Putamen (tissue), 1 donor: ENCODE data around the gene PTPRT.

ENCODE experiments used
- DNase-seq: peaks from one replicate; pipeline ENCODE4 v3.0.0-alpha.2; 2016; ENCODE audit warnings: low spot score

Gene PTPRT

DNA sequence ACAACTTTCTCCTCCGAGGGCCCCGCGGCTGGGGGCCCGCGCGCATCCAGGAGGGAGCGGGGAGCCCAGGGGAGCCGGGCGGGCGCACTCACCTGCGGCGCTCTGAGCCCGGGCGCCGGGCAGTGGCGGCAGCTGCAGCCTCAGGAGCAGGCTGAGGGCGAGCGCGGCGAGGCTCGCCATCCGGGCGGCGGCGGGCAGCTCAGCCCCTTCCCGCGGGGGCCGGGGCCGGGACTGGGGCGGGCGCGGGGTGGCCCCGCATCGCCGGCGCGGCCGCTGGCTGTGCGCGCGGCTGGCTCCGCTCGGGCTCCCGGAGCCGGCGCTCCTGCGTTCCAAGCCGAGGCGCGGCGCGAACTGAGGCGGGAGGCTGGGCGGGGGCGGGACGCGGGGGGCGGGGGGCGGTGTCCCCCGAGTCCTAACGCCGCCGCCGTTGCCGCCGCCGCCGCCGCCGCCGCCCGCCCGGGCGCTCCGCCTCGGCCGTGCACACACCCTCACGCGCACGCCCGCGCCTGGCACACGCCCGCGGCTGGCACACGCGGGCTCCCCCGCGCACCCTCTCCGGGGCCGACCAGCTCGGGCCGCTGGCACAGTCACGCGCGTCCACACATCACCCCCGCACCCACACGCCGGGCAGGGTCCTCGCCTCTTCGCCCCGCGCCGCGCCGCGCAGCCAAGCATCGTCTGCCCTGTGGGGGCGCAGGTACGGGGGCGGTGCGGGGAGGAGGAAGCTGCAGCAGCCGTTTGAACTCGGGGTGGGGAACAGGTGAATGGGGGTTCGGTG is at the start of gene PTPRT:
PTPRT (minus strand) TSS at position 353 of the 778 bp plus-strand sequence; CDS start at position 180, 173 bp downstream.
- DNase-seq, result no peak

GRCh38 chr20:43238833-43239232 is 49.1 kb upstream of the PTPRT start:
- no peak for DNase-seq

GRCh38 chr20:43238266-43238665 is 48.6 kb upstream of the PTPRT start:
- no peak for DNase-seq

DNA sequence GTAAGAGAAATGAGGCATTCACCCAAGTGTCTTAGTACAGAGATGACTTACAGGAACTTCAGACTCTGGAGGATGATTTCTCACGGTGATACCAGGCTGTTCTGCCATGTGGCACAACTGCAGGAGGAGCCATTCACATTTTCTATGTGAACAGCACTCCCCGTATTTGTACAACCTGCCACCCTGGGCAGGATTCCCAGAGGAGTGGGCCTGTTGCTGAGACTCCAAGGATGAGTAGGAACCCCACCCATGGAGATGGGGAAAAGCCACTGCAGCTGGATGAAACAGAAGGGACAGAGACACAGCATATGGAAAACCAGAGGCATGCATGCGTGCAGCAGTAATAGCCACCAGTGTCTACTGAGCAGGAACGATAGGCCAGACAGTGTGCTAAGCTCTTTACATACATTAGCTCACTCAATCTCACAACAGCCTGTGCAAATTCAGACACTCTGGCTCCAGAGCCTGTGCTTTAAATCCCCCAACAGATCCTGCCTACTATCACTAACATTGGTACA is 48.0 kb upstream of the PTPRT start:
- no peak for DNase-seq

GRCh38 chr20:43235998-43236397 is 46.3 kb upstream of the PTPRT start:
- DNase-seq, result no peak

DNA sequence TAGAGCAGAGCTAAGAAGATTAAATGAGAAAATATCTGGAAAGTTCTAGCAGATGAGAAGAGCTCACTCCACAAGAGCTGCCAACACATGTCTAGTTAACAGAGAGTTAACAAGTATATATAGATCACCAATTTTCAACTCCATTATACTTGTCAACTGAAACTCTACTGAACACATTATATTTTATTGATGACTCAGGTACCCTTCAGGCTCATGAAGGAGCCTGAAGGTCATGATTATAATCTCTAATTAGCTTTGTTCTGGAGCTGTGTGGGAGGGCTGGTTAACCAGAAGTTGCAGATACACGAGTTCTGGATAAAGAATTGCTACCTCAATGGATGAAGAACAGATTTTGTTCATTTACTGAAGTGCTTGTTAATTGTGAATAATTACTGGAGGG is 42.1 kb upstream of the PTPRT start:
- DNase-seq, result no peak

DNA sequence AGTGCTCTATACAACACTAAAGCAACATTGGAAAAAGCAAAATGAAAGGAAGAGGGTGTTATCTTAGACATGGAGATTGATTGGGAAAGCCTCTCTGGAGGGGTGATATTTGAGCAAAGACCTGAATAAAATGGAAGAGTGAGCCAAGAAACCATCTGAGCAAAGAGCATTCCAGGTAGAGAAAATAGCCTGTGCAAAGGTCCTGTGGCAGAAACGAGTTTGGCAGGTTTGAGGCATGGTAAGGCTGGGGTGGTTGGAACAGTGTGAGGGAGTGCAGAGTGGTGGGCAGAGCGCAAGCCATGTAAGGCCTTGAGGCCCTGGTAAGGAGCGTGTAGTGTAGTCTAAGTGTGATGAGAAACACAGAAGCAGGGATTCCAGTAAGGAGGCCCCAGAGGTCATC is 40.0 kb upstream of the PTPRT start:
- DNase-seq, result no peak

GRCh38 chr20:43220612-43221011 is 30.9 kb upstream of the PTPRT start:
- DNase-seq, result no peak

GRCh38 chr20:43210901-43211300 is 21.2 kb upstream of the PTPRT start:
- DNase-seq, result no peak

- DNase-seq, result no peak
Measured at GRCh38 chr20:43209831-43210230, 20.1 kb upstream of the PTPRT start.

DNA sequence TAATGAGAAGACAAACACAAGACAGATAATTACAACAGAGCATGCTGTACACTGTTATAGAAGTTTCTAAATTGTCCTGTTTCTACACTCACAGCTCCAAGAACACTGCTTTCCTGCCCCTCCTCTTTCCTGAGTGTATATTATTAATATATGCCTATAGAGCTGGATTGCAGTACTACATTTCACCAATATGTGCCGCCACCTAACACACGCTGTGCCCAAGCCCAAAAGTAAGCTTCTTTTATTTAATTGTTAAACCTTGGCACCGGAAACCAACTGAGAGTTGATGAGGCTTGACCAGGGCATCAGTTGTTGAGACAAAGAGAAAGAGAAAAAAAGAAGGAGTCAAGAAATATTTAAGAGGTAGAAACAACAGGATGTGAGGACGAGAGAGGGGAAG is 16.0 kb upstream of the PTPRT start:
- DNase-seq, result no peak

GRCh38 chr20:43202100-43202499 is 12.4 kb upstream of the PTPRT start:
- DNase-seq, result no peak

GRCh38 chr20:43198607-43199006 is 8.9 kb upstream of the PTPRT start:
- DNase-seq, result no peak

DNA sequence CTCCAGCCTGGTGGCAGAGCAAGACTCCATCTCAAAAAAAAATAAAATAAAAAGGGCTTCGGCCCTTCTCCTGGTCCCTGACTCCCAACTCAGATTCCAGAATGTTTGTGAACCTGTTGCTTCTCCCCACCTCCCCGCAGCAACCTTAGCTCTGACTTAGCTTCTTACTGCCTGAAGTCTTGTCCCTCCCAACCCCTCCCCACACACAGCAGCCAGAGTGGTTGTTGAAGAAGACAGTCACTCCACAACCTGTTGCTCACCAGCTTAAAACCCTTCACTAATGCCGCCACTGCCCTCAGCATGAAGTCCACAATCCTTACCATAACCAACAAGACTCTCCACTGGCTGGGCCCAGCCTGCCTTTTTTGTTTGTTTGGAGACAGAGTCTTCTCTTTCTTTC is 6.5 kb upstream of the PTPRT start:
- DNase-seq, result no peak

DNA sequence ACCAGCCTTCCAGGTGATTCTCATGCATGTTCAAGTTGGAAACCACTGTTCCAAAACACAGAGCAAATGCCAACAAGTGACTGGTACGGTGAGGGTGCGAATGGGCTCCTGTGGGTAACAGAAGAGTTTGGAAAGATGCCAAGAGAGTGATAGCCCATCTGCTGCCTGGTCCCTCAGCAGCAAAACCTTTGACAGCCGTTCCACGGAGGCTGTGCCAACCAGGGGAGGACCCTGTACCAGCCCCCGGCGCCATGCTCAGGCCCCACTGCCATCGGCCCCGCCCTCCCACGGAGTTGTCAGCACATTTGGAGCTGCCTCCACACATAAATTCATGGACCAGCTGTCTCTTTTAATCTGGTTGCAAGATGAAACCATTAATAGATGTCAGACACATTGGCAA is 4.4 kb upstream of the PTPRT start:
- no peak for DNase-seq

GRCh38 chr20:43193443-43193842 is 3.7 kb upstream of the PTPRT start:
- no peak for DNase-seq

- DNase-seq, result no peak
Measured at GRCh38 chr20:43191946-43192863, 2.5 kb upstream of the PTPRT start.

GRCh38 chr20:43191143-43191542 is 1.4 kb upstream of the PTPRT start:
- DNase-seq, result no peak

GRCh38 chr20:43190332-43190953 is 737 bp upstream of the PTPRT start:
- no peak for DNase-seq

GRCh38 chr20:43188861-43189553 is 699 bp downstream of the PTPRT start:
- no peak for DNase-seq

GRCh38 chr20:43188234-43188653 is 1.5 kb downstream of the PTPRT start:
- no peak for DNase-seq
